ENCODE measurements around the gene AGPAT3. TPM values are rescaled to one million over a fixed set of nuclear protein-coding genes. Genes with fewer than 3 reads are reported as not detected.

The AGPAT3 gene
- total and polyA plus RNA-seq, 2 donors (not counting 1 experiment from before 2014, with no cell fraction given), result 29.4 to 44.9 TPM

GRCh38 chr21:44027607-44028286, 162.7 kb downstream of the AGPAT3 start:
- peaks cover 2% of the 10 kb centered on the region for H4K20me1 ChIP-seq (ENCODE audit: control insufficient read depth, extremely low read depth, insufficient read depth, low read length)
- H3K36me3 ChIP-seq (ENCODE audit: control insufficient read depth, insufficient read depth, low read length), result no peaks in the 10 kb centered on the region
- H3K27ac ChIP-seq (ENCODE audit: insufficient read depth, low read length), result no peak overlapping the region
- no peaks in the 10 kb centered on the region for H3K27me3 ChIP-seq (ENCODE audit: control insufficient read depth, insufficient read depth, low read length)
- H3K4me3 ChIP-seq (replicated peaks in 1 of 4; ENCODE audit: control extremely low read depth in 1 of 4, insufficient read depth in 1 of 4, low read depth in 3 of 4, low read length in 4 of 4), result no peak overlapping the region
- no peak overlapping the region for H2AFZ ChIP-seq (ENCODE audit: low read length)
- no peak for DNase-seq (ENCODE audit: low read depth in 2 of 2)
- TF ChIP-seq EZH2 (IDR thresholded peaks at IDR 0.05; ENCODE audit: low read length, missing control alignments), result no peak
- no peak for TF ChIP-seq CTCF (conservative IDR thresholded peaks at IDR 0.05 in 1 of 2, IDR thresholded peaks at IDR 0.05 in 1 of 2; ENCODE audit: low read depth in 1 of 2, low read length in 2 of 2)
- H3K4me1 ChIP-seq (ENCODE audit: control insufficient read depth, extremely low read depth, insufficient read depth, low read length), result peaks cover 10% of the 10 kb centered on the region
- no peak overlapping the region for H3K4me2 ChIP-seq (ENCODE audit: extremely low read depth, insufficient read depth, low read length)
- H3K9ac ChIP-seq (ENCODE audit: insufficient read depth, low read length), result no peak overlapping the region
- H3K79me2 ChIP-seq (ENCODE audit: control insufficient read depth, insufficient read depth, low read length), result peaks cover 77% of the 10 kb centered on the region
- no peaks in the 10 kb centered on the region for H3K9me3 ChIP-seq (ENCODE audit: control insufficient read depth, insufficient read depth, low read depth, low read length)

- no peak overlapping the region for H3K4me3 ChIP-seq (replicated peaks in 1 of 4; ENCODE audit: control extremely low read depth in 1 of 4, insufficient read depth in 1 of 4, low read depth in 3 of 4, low read length in 4 of 4)
- TF ChIP-seq EZH2 (IDR thresholded peaks at IDR 0.05; ENCODE audit: low read length, missing control alignments) (no peak), CTCF (conservative IDR thresholded peaks at IDR 0.05 in 1 of 2, IDR thresholded peaks at IDR 0.05 in 1 of 2; ENCODE audit: low read depth in 1 of 2, low read length in 2 of 2) (no peak)
- H3K9ac ChIP-seq (ENCODE audit: insufficient read depth, low read length), result no peak overlapping the region
- no peaks in the 10 kb centered on the region for H3K9me3 ChIP-seq (ENCODE audit: control insufficient read depth, insufficient read depth, low read depth, low read length)
- H3K36me3 ChIP-seq (ENCODE audit: control insufficient read depth, insufficient read depth, low read length), result no peaks in the 10 kb centered on the region
- H3K27ac ChIP-seq (ENCODE audit: insufficient read depth, low read length), result no peak overlapping the region
- DNase-seq (ENCODE audit: low read depth in 2 of 2), result no peak
- peaks cover 2% of the 10 kb centered on the region for H4K20me1 ChIP-seq (ENCODE audit: control insufficient read depth, extremely low read depth, insufficient read depth, low read length)
- H3K4me1 ChIP-seq (ENCODE audit: control insufficient read depth, extremely low read depth, insufficient read depth, low read length), result peaks cover 10% of the 10 kb centered on the region
- H3K27me3 ChIP-seq (ENCODE audit: control insufficient read depth, insufficient read depth, low read length), result no peaks in the 10 kb centered on the region
- H3K4me2 ChIP-seq (ENCODE audit: extremely low read depth, insufficient read depth, low read length), result no peak overlapping the region
- no peak overlapping the region for H2AFZ ChIP-seq (ENCODE audit: low read length)
- peaks cover 74% of the 10 kb centered on the region for H3K79me2 ChIP-seq (ENCODE audit: control insufficient read depth, insufficient read depth, low read length)
These were observed 163.2 kb downstream of the AGPAT3 start for GRCh38 chr21:44028287-44028659.

GRCh38 chr21:44029460-44030087, 164.6 kb downstream of the AGPAT3 start:
- peaks cover 10% of the 10 kb centered on the region for H3K4me1 ChIP-seq (ENCODE audit: control insufficient read depth, extremely low read depth, insufficient read depth, low read length)
- H3K27me3 ChIP-seq (ENCODE audit: control insufficient read depth, insufficient read depth, low read length), result no peaks in the 10 kb centered on the region
- peaks cover 62% of the 10 kb centered on the region for H3K79me2 ChIP-seq (ENCODE audit: control insufficient read depth, insufficient read depth, low read length)
- no peaks in the 10 kb centered on the region for H3K9me3 ChIP-seq (ENCODE audit: control insufficient read depth, insufficient read depth, low read depth, low read length)
- H2AFZ ChIP-seq (ENCODE audit: low read length), result no peak overlapping the region
- no peaks in the 10 kb centered on the region for H3K36me3 ChIP-seq (ENCODE audit: control insufficient read depth, insufficient read depth, low read length)
- H3K4me3 ChIP-seq (replicated peaks in 1 of 4; ENCODE audit: control extremely low read depth in 1 of 4, insufficient read depth in 1 of 4, low read depth in 3 of 4, low read length in 4 of 4), result no peak overlapping the region
- no peak overlapping the region for H3K4me2 ChIP-seq (ENCODE audit: extremely low read depth, insufficient read depth, low read length)
- DNase-seq (ENCODE audit: low read depth in 2 of 2), result no peak
- TF ChIP-seq EZH2 (IDR thresholded peaks at IDR 0.05; ENCODE audit: low read length, missing control alignments), result no peak
- no peak for TF ChIP-seq CTCF (conservative IDR thresholded peaks at IDR 0.05 in 1 of 2, IDR thresholded peaks at IDR 0.05 in 1 of 2; ENCODE audit: low read depth in 1 of 2, low read length in 2 of 2)
- no peak overlapping the region for H3K27ac ChIP-seq (ENCODE audit: insufficient read depth, low read length)
- no peak overlapping the region for H3K9ac ChIP-seq (ENCODE audit: insufficient read depth, low read length)
- H4K20me1 ChIP-seq (ENCODE audit: control insufficient read depth, extremely low read depth, insufficient read depth, low read length), result peaks cover 2% of the 10 kb centered on the region
